HG03060 (cell line): ENCODE measurements around the gene NRCAM.
"Not testable (repeated sequence)": the region's sequence is repeated elsewhere in the genome, so short reads cannot be mapped to it uniquely, and the experiment has no call there.

Experiments used
- ATAC-seq: cut with Tn5 transposase; IDR thresholded peaks from one replicate; pipeline ENCODE4 v1.9.1; 2021; ENCODE audit warnings: low read depth, moderate number of reproducible peaks; ENCODE audit not compliant: unreplicated experiment

Gene NRCAM

GRCh38 chr7:108289852-108290251, 166.4 kb downstream of the NRCAM start:
- ATAC-seq = no peak

- no peak for ATAC-seq
Measured at GRCh38 chr7:108287857-108288256, 168.4 kb downstream of the NRCAM start.

DNA sequence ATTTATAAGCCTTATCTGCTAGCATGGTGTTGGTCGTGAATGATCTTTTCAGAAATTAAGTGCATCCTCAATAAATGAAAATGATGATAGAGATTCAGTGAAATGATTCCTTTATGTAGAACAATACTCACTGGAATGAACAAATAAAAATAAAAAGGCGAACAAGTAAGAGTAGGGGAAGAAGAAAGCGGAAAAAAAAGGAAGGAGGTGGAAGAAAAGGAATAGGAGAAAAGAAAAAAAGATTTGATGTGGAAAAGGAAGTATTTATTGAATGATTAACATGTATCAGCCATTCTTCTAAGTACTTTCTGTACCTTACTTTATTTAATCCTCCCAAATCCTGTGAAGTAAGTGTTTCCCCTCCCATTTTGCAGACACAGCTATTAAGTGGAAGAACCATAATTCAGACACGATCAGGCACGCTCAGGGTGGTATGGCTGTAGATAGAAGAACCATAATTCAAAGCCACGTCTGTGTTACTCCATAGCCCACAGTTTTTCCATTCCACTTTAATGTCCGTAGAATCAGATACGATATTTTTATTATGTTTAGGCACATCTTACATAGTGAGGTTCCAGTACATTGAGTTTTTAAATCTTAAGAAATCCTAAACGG, 169.8 kb downstream of the NRCAM start:
- ATAC-seq = no peak

DNA sequence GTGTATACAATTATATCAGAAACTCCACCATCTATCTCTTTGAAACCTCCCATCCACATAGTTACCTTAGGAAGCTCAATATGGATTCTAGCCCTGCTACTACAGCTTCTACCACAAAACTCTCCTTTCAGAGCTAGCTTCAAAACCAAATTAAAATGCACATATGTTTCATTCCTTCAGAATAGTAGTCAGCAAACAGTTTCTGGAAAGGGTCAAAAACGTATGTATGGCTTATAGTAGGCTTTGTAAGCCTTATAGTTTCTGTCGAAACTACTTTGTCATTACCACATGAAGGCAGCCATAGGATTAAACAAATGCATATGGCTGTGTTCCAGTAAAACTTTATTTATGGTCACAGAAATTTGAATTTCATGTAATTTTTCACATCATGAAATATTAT, 170.5 kb downstream of the NRCAM start:
- ATAC-seq = no peak

DNA sequence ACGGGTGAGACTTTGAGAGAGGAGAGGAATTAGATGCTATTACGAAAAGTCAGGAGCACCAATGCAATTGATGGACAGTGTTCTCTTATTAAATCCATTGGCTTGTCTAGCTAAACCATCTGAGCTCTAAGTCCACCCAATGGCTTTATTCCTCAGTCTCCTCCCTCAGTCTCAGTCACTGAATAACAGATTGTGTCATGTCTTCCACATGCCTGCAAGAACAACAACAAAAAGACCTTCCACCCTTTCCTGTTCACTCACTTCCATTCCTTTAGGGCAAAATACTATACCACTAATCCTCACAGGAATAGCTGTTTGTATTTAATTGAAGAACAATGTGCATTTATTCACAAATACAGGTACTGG, 171.2 kb downstream of the NRCAM start:
- no peak for ATAC-seq

DNA sequence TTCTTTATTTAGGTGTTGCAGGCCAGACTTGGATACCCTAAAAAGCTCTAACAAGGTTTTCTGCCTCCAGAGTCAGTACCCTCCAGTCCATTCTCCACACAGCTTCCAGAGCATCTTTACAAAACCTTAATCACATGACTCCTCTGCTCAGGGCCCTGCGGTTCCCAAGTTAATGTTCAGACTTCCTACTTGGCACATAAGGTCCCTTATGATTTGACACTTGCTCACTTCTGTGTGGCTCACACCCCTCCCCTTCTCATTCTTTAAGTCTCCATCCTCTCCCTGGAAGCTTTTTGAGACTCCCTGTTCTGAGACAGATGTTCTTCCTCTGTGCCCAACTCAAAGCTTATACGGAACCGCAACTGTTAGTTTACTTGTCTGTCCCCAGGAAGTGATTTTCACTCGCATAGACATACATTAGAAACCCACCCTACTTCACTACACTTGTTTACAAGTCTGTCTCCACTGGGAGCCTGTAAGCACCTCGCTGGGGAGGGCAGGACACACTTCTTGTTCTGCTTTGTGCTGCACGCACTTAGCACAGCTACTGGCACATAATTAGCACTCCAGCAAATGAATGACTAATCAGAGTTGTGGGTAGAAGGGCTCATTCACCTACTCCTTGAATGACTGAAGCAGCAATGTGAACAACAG, 171.8 kb downstream of the NRCAM start:
- peak; percentile 60 for ATAC-seq

GRCh38 chr7:108283252-108283651, 173.0 kb downstream of the NRCAM start:
- ATAC-seq = no peak

- ATAC-seq = no peak
Measured at GRCh38 chr7:108282427-108282996, 173.7 kb downstream of the NRCAM start.

GRCh38 chr7:108280136-108280535, 176.1 kb downstream of the NRCAM start:
- ATAC-seq = no peak

DNA sequence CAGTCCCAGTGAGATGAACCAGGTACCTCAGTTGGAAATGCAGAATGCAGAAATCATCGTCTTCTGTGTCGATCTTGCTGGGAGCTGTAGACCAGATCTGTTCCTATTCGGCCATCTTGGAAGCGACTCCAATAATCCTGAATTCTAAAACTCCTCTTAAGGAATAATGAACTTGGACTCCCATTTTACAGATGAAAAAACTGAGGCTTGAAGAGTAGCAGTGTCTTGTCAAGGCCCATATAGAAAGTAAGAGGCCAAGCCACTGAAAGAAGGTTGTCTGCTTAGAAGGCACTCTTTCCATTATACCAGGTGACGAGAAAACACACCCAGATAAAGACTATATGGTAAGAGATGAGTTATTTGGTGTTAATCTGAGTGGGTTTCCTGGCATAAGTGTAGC, 177.5 kb downstream of the NRCAM start:
- ATAC-seq = no peak

- no peak for ATAC-seq
Measured at GRCh38 chr7:108278281-108278680, 178.0 kb downstream of the NRCAM start.

DNA sequence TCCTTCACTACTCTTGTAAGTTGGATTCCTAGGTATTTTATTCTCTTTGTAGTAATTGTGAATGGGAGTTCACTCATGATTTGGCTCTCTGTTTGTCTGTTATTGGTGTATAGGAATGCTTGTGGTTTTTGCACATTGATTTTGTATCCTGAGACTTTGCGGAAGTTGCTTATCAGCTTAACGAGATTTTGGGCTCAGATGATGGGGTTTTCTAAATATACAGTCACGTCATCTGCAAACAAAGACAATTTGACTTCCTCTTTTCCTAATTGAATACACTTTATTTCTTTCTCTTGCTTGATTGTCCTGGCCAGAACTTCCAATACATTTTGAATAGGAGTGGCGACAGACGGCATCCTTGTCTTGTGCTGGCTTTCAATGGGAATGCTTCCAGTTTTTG, 181.8 kb downstream of the NRCAM start:
- not testable (repeated sequence) for ATAC-seq

GRCh38 chr7:108272891-108273290, 183.3 kb downstream of the NRCAM start:
- not testable (repeated sequence) for ATAC-seq

GRCh38 chr7:108270385-108271015, 185.7 kb downstream of the NRCAM start:
- ATAC-seq = peak; percentile 59

DNA sequence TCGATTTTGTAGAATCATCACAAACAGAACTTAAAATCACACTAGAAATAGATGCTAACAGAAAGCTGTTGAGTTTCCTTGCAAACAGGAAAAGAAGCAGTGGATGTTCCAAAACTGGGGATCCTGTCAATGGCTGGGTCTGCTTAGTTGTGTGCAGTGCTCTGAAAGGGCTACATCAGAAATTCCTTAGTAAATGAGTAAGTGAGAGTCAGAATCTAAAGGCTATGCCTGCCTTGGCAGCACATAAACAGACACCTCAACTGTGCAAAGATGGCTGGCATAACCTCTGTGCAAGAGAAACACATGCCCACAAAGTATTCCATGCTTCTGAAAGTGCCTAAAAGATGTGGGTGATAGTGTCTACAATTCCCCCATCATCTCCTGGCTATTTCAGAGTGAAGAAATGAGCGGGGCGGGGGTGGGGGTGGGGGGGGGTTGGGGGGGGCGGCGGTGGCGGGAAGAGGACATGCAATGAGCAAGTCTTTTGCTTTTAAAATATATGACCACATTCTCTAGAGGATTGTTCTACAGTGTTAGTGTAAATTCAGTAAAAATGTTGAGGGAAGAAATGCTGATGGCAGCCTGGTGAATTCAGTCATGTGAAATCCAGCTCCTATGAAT, 187.9 kb downstream of the NRCAM start:
- no peak for ATAC-seq

DNA sequence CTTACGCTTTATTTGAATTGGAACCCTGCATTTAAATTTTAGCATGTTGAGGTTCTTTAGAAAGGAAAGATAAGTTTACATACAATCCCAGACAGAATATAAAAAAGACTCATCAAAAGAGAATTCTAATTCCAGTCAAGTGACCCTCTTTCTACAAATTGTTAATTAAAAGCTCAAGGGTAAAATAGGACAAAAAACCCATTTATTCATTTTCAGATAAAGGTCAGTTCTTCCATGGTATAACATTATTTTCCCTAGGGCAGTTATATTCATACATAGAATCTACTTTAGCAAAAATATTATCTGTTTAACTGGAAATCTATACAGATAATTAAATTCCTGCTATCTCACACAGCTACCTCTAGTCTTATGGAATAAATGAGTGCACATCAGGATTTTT, 188.6 kb downstream of the NRCAM start:
- ATAC-seq = no peak

DNA sequence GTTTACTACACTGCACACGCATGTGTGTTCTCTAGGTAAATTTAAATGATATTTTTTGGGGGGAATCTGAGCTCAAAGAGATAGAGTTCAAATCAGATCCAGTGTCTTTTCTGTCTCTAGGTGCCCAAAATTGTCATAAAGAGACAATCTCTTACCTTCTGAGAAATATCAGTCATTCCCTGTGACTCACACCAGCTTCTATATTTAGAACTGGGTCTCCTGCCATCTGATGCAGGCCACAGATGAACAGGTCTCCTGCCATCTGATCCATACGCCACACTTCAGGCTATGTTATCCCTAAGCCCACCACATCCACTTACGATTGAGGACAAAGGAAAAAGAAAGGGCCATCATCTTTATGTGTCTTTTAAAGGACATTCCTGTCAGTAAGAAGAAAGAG, 189.7 kb downstream of the NRCAM start:
- ATAC-seq = no peak

GRCh38 chr7:108266035-108266434, 190.2 kb downstream of the NRCAM start:
- no peak for ATAC-seq

GRCh38 chr7:108265007-108265406, 191.2 kb downstream of the NRCAM start:
- ATAC-seq = no peak

GRCh38 chr7:108263425-108263824, 192.8 kb downstream of the NRCAM start:
- peak; percentile 87 for ATAC-seq

- no peak for ATAC-seq
Measured at GRCh38 chr7:108261560-108262255, 194.5 kb downstream of the NRCAM start.
